Measurements from ENCODE around the gene ZNF362. TPM values are rescaled to one million over a fixed set of nuclear protein-coding genes. Genes with fewer than 3 reads are reported as not detected.

The ZNF362 gene
- total RNA-seq, 2 donors from 2014 or later, result 8.9 to 9.8 TPM

- H3K4me1 ChIP-seq, result peaks cover 13% of the 10 kb centered on the region
- no peak for TF ChIP-seq CTCF (IDR thresholded peaks at IDR 0.05)
- H3K9me3 ChIP-seq, result no peaks in the 10 kb centered on the region
- DNase-seq, result peak; percentile 90
- H3K9ac ChIP-seq (ENCODE audit: low read depth in 2 of 2, low read length in 2 of 2), result peak overlapping the region; percentile 76 to 88
- H3K27ac ChIP-seq, result peak overlapping the region; percentile 77
- H3K4me3 ChIP-seq, result peak overlapping the region; percentile 57
- H3K36me3 ChIP-seq, result no peaks in the 10 kb centered on the region
- intact Hi-C loops (cut with DNase I), result no loop called here
- no peaks in the 10 kb centered on the region for H3K27me3 ChIP-seq
These were observed 708 bp upstream of the ZNF362 start for GRCh38 chr1:33255347-33256220.

- H3K4me3 ChIP-seq, result no peak overlapping the region
- DNase-seq, result no peak
- intact Hi-C loops (cut with DNase I), result no loop called here
- H3K9ac ChIP-seq (ENCODE audit: low read depth in 2 of 2, low read length in 2 of 2), result peak overlapping the region in 1 of 2 donors; percentile 88
- no peaks in the 10 kb centered on the region for H3K36me3 ChIP-seq
- H3K9me3 ChIP-seq, result no peaks in the 10 kb centered on the region
- no peak for TF ChIP-seq CTCF (IDR thresholded peaks at IDR 0.05)
- H3K27me3 ChIP-seq, result no peaks in the 10 kb centered on the region
- no peak overlapping the region for H3K27ac ChIP-seq
- peaks cover 13% of the 10 kb centered on the region for H3K4me1 ChIP-seq
These were observed 146 bp upstream of the ZNF362 start for GRCh38 chr1:33256221-33256470.

DNA sequence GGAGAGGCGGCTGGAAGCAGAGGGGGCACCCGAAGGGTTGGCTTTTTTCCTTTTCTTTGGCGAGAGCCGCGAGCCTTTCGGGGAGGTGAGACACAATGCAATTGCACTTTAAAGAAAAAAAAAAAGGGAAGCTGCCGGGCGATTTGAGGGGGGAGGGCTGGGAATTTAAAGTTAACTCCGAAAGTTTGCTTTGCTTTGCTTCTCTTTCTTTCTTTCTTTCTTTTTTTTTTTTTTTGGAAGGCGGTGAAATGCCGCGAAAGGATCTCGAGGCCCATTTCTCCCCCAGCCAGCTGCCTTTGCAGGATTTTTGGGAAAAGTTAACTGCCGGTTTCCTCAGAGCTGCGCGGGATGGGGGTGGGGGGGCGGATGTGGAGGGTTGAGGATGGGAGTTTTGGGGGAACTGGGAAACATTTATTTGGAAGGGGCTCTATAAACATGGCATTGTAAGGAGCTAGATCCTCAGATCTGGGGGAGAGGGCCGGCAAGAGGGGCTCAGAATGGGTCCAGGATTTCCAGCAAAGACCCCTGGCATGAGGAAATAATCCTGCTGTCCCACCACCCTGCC is 997 bp downstream of the ZNF362 start:
- intact Hi-C loops (cut with DNase I), result no loop called here
- Histone ChIP-seq H3K27ac (peak overlapping the region; percentile 65), H3K27me3 (no peaks in the 10 kb centered on the region), H3K9me3 (no peaks in the 10 kb centered on the region), H3K36me3 (no peaks in the 10 kb centered on the region), H3K4me1 (peaks cover 13% of the 10 kb centered on the region), H3K4me3 (peak overlapping the region; percentile 67), H3K9ac (ENCODE audit: low read depth in 2 of 2, low read length in 2 of 2) (peak overlapping the region; percentile 64 to 74)
- no peak for TF ChIP-seq CTCF (IDR thresholded peaks at IDR 0.05)
- peak; percentile 26 for DNase-seq

DNA sequence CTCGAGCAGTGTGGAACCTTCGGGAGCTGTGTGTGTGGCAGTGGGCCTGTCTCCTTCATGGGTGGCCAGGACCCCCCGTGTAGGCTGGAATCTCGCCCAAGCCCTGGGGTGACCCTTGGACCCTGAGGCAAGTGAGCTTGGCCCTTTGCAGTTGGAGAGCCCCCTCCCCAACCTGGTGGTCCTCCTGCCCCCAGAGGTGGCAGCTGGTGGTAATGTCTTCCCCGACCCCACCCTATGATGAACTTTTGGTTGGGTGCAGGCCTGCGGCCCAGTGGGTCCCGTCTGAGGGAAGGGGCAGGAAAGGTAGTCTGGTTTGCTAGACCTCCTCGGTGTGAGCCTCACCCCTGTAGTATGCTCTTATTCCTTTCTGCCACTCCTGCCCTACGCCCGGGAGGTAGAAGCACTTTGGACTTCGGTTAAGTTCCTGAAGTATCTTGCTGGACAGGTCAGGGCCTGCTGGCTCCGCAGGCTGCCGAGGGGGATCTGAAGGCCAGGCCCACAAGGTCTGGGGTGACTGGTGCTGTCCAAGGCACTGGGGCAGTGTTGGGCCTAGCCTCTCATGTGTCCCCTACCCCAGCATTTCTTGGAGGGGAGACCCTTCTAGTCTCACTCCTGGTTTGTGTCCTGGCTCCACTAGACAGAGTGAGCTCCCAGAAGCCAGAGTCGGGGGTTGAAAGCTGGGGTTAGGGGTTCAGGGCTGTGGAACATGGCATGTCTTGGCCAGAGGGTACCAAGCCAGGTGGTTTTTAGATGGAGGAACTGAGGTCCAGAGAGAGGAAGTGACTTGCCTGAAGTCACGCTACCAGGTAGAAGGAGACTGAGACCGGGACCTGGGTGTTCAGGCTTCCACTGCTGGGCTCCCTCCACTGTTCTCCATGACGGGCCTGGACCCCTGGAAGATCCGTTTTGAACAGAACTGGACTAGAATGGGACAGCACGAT is 1.8 kb downstream of the ZNF362 start:
- Histone ChIP-seq H3K9ac (ENCODE audit: low read depth in 2 of 2, low read length in 2 of 2) (peak overlapping the region; percentile 46 to 64), H3K4me3 (peak overlapping the region; percentile 67), H3K27ac (no peak overlapping the region), H3K9me3 (no peaks in the 10 kb centered on the region), H3K36me3 (no peaks in the 10 kb centered on the region), H3K4me1 (peaks cover 13% of the 10 kb centered on the region), H3K27me3 (no peaks in the 10 kb centered on the region)
- peak; percentile 68 for DNase-seq
- intact Hi-C loops (cut with DNase I), result no loop called here
- TF ChIP-seq CTCF (IDR thresholded peaks at IDR 0.05), result no peak

DNA sequence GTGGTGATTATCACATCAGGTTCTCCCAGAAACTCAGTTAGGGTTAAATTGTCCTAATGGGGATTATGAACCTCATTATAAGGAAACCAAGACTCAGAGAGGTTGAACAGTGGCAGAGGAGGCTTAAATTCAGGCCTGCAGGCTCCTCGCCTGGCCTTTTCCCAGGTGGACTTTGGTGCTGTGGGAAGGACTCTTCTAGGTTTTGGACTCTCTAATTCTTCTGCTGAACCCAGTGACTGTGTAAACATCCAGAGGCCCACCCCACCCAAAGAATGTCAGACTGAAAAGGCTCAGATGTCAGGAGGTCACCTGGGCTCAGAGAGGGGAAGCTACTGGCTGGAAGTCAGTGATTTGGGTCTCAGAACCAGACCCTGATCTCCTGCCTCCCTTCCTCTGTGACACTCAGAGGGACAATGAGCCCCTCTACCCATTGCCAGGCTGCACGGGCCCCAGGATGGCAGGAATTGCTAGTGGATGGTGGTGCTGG is 2.5 kb downstream of the ZNF362 start:
- no peak overlapping the region for H3K4me3 ChIP-seq
- H3K9ac ChIP-seq (ENCODE audit: low read depth in 2 of 2, low read length in 2 of 2), result no peak overlapping the region
- peak; percentile 29 for DNase-seq
- no peak overlapping the region for H3K27ac ChIP-seq
- no peaks in the 10 kb centered on the region for H3K9me3 ChIP-seq
- H3K36me3 ChIP-seq, result no peaks in the 10 kb centered on the region
- no peaks in the 10 kb centered on the region for H3K27me3 ChIP-seq
- intact Hi-C loops (cut with DNase I), result no loop called here
- peaks cover 13% of the 10 kb centered on the region for H3K4me1 ChIP-seq
- no peak for TF ChIP-seq CTCF (IDR thresholded peaks at IDR 0.05)

Data from colonic mucosa (tissue), 4 donors.